GM21619 (cell line): ENCODE measurements around the gene CATSPER3.

ENCODE experiments used
- ATAC-seq: cut with Tn5 transposase; IDR thresholded peaks from one replicate; pipeline ENCODE4 v1.9.1; 2021; ENCODE audit not compliant: unreplicated experiment

CATSPER3 gene

GRCh38 chr5:135009736-135010501 lies 42.2 kb downstream of the CATSPER3 start:
- no peak for ATAC-seq

- no peak for ATAC-seq
Observed at GRCh38 chr5:135010502-135011354, 43.0 kb downstream of the CATSPER3 start.

- no peak for ATAC-seq
Observed at GRCh38 chr5:135011355-135012032, 43.8 kb downstream of the CATSPER3 start.

- ATAC-seq, result no peak
Observed at GRCh38 chr5:135012033-135012588, 44.4 kb downstream of the CATSPER3 start.

GRCh38 chr5:135012951-135013391 lies 45.3 kb downstream of the CATSPER3 start:
- ATAC-seq, result no peak

GRCh38 chr5:135013445-135013844 lies 45.7 kb downstream of the CATSPER3 start:
- no peak for ATAC-seq

- no peak for ATAC-seq
Observed at GRCh38 chr5:135013947-135014570, 46.4 kb downstream of the CATSPER3 start.

GRCh38 chr5:135015942-135016341 lies 48.2 kb downstream of the CATSPER3 start:
- no peak for ATAC-seq

- ATAC-seq, result no peak
Observed at GRCh38 chr5:135016861-135017290, 49.2 kb downstream of the CATSPER3 start.

- no peak for ATAC-seq
Observed at GRCh38 chr5:135018457-135018856, 50.8 kb downstream of the CATSPER3 start.

- ATAC-seq, result no peak
Observed at GRCh38 chr5:135019314-135019713, 51.6 kb downstream of the CATSPER3 start.

GRCh38 chr5:135020111-135020895 lies 52.6 kb downstream of the CATSPER3 start:
- no peak for ATAC-seq

GRCh38 chr5:135024956-135025729 lies 57.4 kb downstream of the CATSPER3 start:
- ATAC-seq, result no peak

- ATAC-seq, result no peak
Observed at GRCh38 chr5:135025730-135026644, 58.3 kb downstream of the CATSPER3 start.

- ATAC-seq, result no peak
Observed at GRCh38 chr5:135026645-135027265, 59.0 kb downstream of the CATSPER3 start.

GRCh38 chr5:135027266-135027696 lies 59.6 kb downstream of the CATSPER3 start:
- no peak for ATAC-seq
